HCT116 (cell line): ENCODE measurements around the gene UBN1. TPM values are rescaled to one million over a fixed set of nuclear protein-coding genes. Genes with fewer than 3 reads are reported as not detected.

Source experiments
- ATAC-seq: fragments of 200-7000 bp; cut with Tn5 transposase; 2 replicates; pipeline ENCODE4 v1.9.1; 2020; ENCODE audit warnings: mild to moderate bottlenecking, moderate library complexity
- BruUV-seq: library from RNA; stranded (reverse); fragments of 400-500 nt; replicated peaks from 2 replicates; lab custom pipeline; 2021; lab: Mats Ljungman, UMichigan
- CTCF ChIA-PET: fragments of 300-600 bp; sonication (Branson Sonifier 250); formaldehyde crosslinking; loops from one replicate; lab custom pipeline; 2021; ENCODE audit warnings: antibody characterized with exemption; lab: Charles Lee
- POLR2A ChIA-PET: fragments of 300-600, 350-600 bp; sonication (Branson Sonifier 250); formaldehyde crosslinking; loops from one replicate; lab custom pipeline; 2021; ENCODE audit warnings: antibody characterized with exemption; lab: Charles Lee
- RAD21 ChIA-PET, 2 experiments: fragments of 300-600 bp; sonication (Branson Sonifier 250); formaldehyde crosslinking; loops; one replicate each; lab custom pipeline; 2023; ENCODE audit warnings: low total read pairs in 2 of 2; ENCODE audit not compliant: uncharacterized antibody in 2 of 2, unreplicated experiment in 2 of 2, low non-redundant PET in 1 of 2; lab: Charles Lee
- DNase-seq: peaks from one replicate; pipeline ENCODE4 v3.0.0-alpha.2; 2010; ENCODE audit warnings: low read depth, low spot score
- H2AFZ ChIP-seq: fragments of 200-600 bp; shearing (Covaris generic), sonication (generic); 2 replicates; pipeline ENCODE4 v1.6.1; 2017; ENCODE audit warnings: low read depth, mixed run types, mixed read lengths, antibody characterized with exemption, low read length; ENCODE audit not compliant: poor library complexity, severe bottlenecking
- H3K27ac ChIP-seq: 2 replicates; pipeline ENCODE4 v1.5.1; 2012; ENCODE audit warnings: low read depth, low read length
- H3K27me3 ChIP-seq: fragments of 200-600 bp; sonication (generic); 2 replicates; pipeline ENCODE4 v1.6.1; 2016; ENCODE audit warnings: mixed run types, low read length, mixed read lengths; ENCODE audit not compliant: insufficient read depth
- H3K36me3 ChIP-seq, 2 experiments: fragments of 200-500 bp in 1 of 2; fragments of 200-600 bp in 1 of 2; sonication (Bioruptor generic) in 1 of 2; sonication (generic) in 1 of 2; 2 replicates each; pipeline versions ENCODE4 v1.5.1 to v1.6.1; 2014 to 2016; ENCODE audit warnings: low read length in 2 of 2, inconsistent platforms in 1 of 2, mixed read lengths in 1 of 2, mixed run types in 1 of 2; ENCODE audit not compliant: insufficient read depth in 2 of 2, control insufficient read depth in 1 of 2
- H3K4me1 ChIP-seq, 2 experiments: fragments of 200-600 bp in 1 of 2; sonication (generic) in 1 of 2; 2 replicates each; pipeline versions ENCODE4 v1.5.1 to v1.6.1; 2012 to 2017; ENCODE audit warnings: low read length in 2 of 2, inconsistent platforms in 1 of 2, mild to moderate bottlenecking in 1 of 2, mixed read lengths in 1 of 2, mixed run types in 1 of 2, moderate library complexity in 1 of 2; ENCODE audit not compliant: insufficient read depth in 2 of 2, control insufficient read depth in 1 of 2
- H3K4me2 ChIP-seq: fragments of 200-600 bp; sonication (generic); 2 replicates; pipeline ENCODE4 v1.6.1; 2017; ENCODE audit warnings: mixed run types, low read length, mixed read lengths
- H3K4me3 ChIP-seq, 2 experiments: fragments of 200-600 bp in 1 of 2; sonication (generic) in 1 of 2; replicated peaks in 1 of 2; 2 replicates each; pipeline ENCODE4 v1.5.1; 2011 to 2016; ENCODE audit warnings: low read length in 2 of 2, control low read depth in 1 of 2, low read depth in 1 of 2, mild to moderate bottlenecking in 1 of 2, mixed read lengths in 1 of 2, mixed run types in 1 of 2
- H3K79me2 ChIP-seq: fragments of 200-600 bp; sonication (generic); 2 replicates; pipeline ENCODE4 v1.6.1; 2017; ENCODE audit warnings: mild to moderate bottlenecking, mixed run types, low read length, moderate library complexity, mixed read lengths; ENCODE audit not compliant: insufficient read depth
- H3K9ac ChIP-seq: fragments of 200-600 bp; sonication (generic); 2 replicates; pipeline ENCODE4 v1.6.1; 2016; ENCODE audit warnings: low read length, mixed read lengths
- H3K9me2 ChIP-seq: fragments of 200-600 bp; sonication (generic), shearing (Covaris generic); 2 replicates; pipeline ENCODE4 v1.6.1; 2017; ENCODE audit warnings: mixed run types, mild to moderate bottlenecking, moderate library complexity; ENCODE audit not compliant: insufficient read depth
- H3K9me3 ChIP-seq, 2 experiments: fragments of 200-500 bp in 1 of 2; fragments of 200-600 bp in 1 of 2; sonication (Bioruptor generic) in 1 of 2; sonication (generic) in 1 of 2; 2 replicates each; pipeline ENCODE4 v1.6.1; 2014 to 2017; ENCODE audit warnings: low read length in 2 of 2, mixed read lengths in 2 of 2, inconsistent platforms in 1 of 2, low read depth in 1 of 2, mild to moderate bottlenecking in 1 of 2, mixed run types in 1 of 2, moderate library complexity in 1 of 2; ENCODE audit not compliant: control insufficient read depth in 1 of 2, insufficient read depth in 1 of 2
- H4K20me1 ChIP-seq: fragments of 200-600 bp; sonication (generic), shearing (Covaris generic); 2 replicates; pipeline ENCODE4 v1.6.1; 2017; ENCODE audit warnings: mixed run types, mild to moderate bottlenecking, moderate library complexity; ENCODE audit not compliant: insufficient read depth
- ATF3 ChIP-seq: IDR thresholded peaks from 2 replicates; pipeline ENCODE4 v1.6.1; 2012
- CEBPB ChIP-seq: IDR thresholded peaks from 2 replicates; pipeline ENCODE4 v1.6.1; 2012; ENCODE audit warnings: low read depth
- EGR1 ChIP-seq: IDR thresholded peaks from 2 replicates; pipeline ENCODE4 v1.6.1; 2012; ENCODE audit warnings: low read depth
- EZH2 ChIP-seq: fragments of 200-600 bp; sonication (generic); IDR thresholded peaks from 2 replicates; pipeline ENCODE4 v1.6.1; 2017; ENCODE audit warnings: antibody characterized with exemption, mixed run types
- EZH2phosphoT487 ChIP-seq: fragments of 200-600 bp; IDR thresholded peaks from 2 replicates; pipeline ENCODE4 v1.6.1; 2018; ENCODE audit warnings: antibody characterized with exemption, borderline replicate concordance
- FOSL1 ChIP-seq: IDR thresholded peaks from 2 replicates; pipeline ENCODE4 v1.6.1; 2012; ENCODE audit warnings: low read depth
- JUND ChIP-seq: IDR thresholded peaks from 2 replicates; pipeline ENCODE4 v1.6.1; 2012
- POLR2A ChIP-seq: IDR thresholded peaks from 2 replicates; pipeline ENCODE4 v1.7.0; 2011; ENCODE audit warnings: borderline replicate concordance; ENCODE audit not compliant: insufficient read depth, insufficient read length; ENCODE audit errors: extremely low read depth
- RAD21 ChIP-seq: IDR thresholded peaks from 2 replicates; pipeline ENCODE4 v1.6.1; 2012; ENCODE audit warnings: low read depth, mild to moderate bottlenecking
- REST ChIP-seq: IDR thresholded peaks from 2 replicates; pipeline ENCODE4 v1.6.1; 2012; ENCODE audit warnings: low read depth
- SP1 ChIP-seq: IDR thresholded peaks from 2 replicates; pipeline ENCODE4 v1.6.1; 2012; ENCODE audit warnings: low read depth
- SRF ChIP-seq: IDR thresholded peaks from 2 replicates; pipeline ENCODE4 v1.6.1; 2012; ENCODE audit warnings: low read depth
- YY1 ChIP-seq: IDR thresholded peaks from 2 replicates; pipeline ENCODE4 v1.6.1; 2011; ENCODE audit warnings: low read length, low read depth, moderate library complexity, mild to moderate bottlenecking; ENCODE audit not compliant: insufficient replicate concordance; ENCODE audit errors: extremely low read depth
- ZFX ChIP-seq: fragments of 450-650 bp; IDR thresholded peaks from 2 replicates; pipeline ENCODE4 v1.6.1; 2017
- ZNF274 ChIP-seq: fragments of 200-500 bp; sonication (Bioruptor generic); IDR thresholded peaks from 2 replicates; pipeline ENCODE4 v1.6.1; 2014; ENCODE audit warnings: mild to moderate bottlenecking, low read depth, low read length, inconsistent platforms
- intact Hi-C: fragments of 100-400 bp; cut with micrococcal nuclease; formaldehyde crosslinking; loops from 2 replicates; pipeline ENCODE4 v1.10.0; 2022
- total RNA-seq: library from RNA; stranded (reverse); gene quantifications from one replicate; pipeline ENCODE4 v1.2.1, GENCODE V29; 2021; ENCODE audit not compliant: unreplicated experiment
- TF ChIP-seq, protein P1 (sequence below): IDR thresholded peaks from 2 replicates; pipeline ENCODE4 v1.6.1; 2011; ENCODE audit warnings: mild to moderate bottlenecking, low read length, moderate library complexity; ENCODE audit not compliant: insufficient replicate concordance; ENCODE audit errors: extremely low read depth
- TF ChIP-seq, protein P2 (sequence below): IDR thresholded peaks from 2 replicates; pipeline ENCODE4 v1.6.1; 2012

The UBN1 gene
- total RNA-seq, 1 experiment from 2014 or later = 31.9 TPM

- Histone ChIP-seq H3K79me2 (no peaks in the 10 kb centered on the region), H3K27ac (no peak overlapping the region), H2AFZ (no peak overlapping the region), H3K27me3 (no peaks in the 10 kb centered on the region), H3K4me3 (no peak overlapping the region), H3K4me1 (no peaks in the 10 kb centered on the region), H3K4me2 (no peak overlapping the region), H3K9me2 (no peaks in the 10 kb centered on the region), H4K20me1 (no peaks in the 10 kb centered on the region), H3K36me3 (peaks cover 16 to 21% of the 10 kb centered on the region in 2 experiments; a peak in 3 of 4 replicates), H3K9ac (no peak overlapping the region), H3K9me3 (no peaks in the 10 kb centered on the region)
- intact Hi-C loops = no loop called here
- no peak for TF ChIP-seq ZNF274
- TF ChIP-seq, protein P1, sequence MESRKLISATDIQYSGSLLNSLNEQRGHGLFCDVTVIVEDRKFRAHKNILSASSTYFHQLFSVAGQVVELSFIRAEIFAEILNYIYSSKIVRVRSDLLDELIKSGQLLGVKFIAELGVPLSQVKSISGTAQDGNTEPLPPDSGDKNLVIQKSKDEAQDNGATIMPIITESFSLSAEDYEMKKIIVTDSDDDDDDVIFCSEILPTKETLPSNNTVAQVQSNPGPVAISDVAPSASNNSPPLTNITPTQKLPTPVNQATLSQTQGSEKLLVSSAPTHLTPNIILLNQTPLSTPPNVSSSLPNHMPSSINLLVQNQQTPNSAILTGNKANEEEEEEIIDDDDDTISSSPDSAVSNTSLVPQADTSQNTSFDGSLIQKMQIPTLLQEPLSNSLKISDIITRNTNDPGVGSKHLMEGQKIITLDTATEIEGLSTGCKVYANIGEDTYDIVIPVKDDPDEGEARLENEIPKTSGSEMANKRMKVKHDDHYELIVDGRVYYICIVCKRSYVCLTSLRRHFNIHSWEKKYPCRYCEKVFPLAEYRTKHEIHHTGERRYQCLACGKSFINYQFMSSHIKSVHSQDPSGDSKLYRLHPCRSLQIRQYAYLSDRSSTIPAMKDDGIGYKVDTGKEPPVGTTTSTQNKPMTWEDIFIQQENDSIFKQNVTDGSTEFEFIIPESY = no peak
- TF ChIP-seq ZFX = no peak
- no peak for TF ChIP-seq RAD21
- no peak for TF ChIP-seq SRF
- TF ChIP-seq, protein P2, sequence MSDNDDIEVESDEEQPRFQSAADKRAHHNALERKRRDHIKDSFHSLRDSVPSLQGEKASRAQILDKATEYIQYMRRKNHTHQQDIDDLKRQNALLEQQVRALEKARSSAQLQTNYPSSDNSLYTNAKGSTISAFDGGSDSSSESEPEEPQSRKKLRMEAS = no peak
- TF ChIP-seq ATF3 = no peak
- TF ChIP-seq YY1 = no peak
- no peak for TF ChIP-seq EZH2
- TF ChIP-seq POLR2A = no peak
- TF ChIP-seq JUND = no peak
- no peak for TF ChIP-seq SP1
- no peak for TF ChIP-seq FOSL1
- TF ChIP-seq EGR1 = no peak
- TF ChIP-seq EZH2phosphoT487 = no peak
- TF ChIP-seq REST = no peak
- no peak for TF ChIP-seq CEBPB
- no TSS peak for BruUV-seq
- ATAC-seq (no peak), DNase-seq (no peak)
- RAD21 ChIA-PET = no interaction called here
- POLR2A ChIA-PET = no interaction called here
- CTCF ChIA-PET = no interaction called here
Measured at GRCh38 chr16:4891886-4892216, 44.6 kb downstream of the UBN1 start.
